GM21526 (cell line): ENCODE results near the gene RARG.
"Not testable (repeated sequence)": the region's sequence is repeated elsewhere in the genome, so short reads cannot be mapped to it uniquely, and the experiment has no call there.

ENCODE experiments used
- ATAC-seq: cut with Tn5 transposase; IDR thresholded peaks from one replicate; pipeline ENCODE4 v1.9.1; 2021; ENCODE audit warnings: moderate library complexity; ENCODE audit not compliant: unreplicated experiment, low FRiP score

RARG gene

DNA sequence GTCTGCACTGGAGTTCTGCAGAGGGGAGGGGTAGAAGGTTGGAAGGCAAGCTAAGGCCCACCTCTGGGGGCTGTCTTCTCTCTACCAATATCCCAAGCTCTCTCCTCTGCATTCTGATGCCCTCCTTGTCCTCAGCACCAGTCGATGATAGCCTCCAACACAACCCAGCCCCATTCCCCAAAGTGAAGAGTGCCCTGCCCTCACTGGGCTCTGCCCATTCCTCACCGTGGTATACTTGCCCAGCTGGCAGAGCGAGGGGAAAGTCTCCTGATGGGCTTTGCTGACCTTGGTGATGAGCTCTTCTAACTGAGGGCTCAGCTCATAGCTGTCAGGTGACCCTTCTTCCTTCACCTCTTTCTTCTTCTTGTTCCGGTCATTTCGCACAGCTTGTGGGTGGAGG, 17.8 kb downstream of the RARG start:
- ATAC-seq, result no peak

DNA sequence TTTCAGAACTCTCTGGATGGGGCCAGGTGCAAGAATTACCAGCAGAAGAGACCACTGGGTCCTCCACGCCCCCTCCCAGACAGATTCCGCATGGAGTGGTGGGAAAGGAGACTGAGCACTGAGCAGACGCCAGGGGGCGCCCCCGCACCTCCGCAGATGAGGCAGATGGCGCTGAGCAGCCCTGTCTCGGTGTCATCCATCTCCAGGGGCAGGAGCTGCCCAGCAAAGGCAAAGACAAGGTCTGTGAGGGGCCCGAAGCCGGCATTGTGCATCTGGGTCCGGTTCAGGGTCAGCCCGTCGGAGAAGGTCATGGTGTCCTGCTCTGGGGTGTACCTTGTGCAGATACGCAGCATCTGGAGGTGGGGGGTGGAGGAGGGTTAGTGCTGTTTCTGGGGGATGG, 18.7 kb downstream of the RARG start:
- no peak for ATAC-seq

DNA sequence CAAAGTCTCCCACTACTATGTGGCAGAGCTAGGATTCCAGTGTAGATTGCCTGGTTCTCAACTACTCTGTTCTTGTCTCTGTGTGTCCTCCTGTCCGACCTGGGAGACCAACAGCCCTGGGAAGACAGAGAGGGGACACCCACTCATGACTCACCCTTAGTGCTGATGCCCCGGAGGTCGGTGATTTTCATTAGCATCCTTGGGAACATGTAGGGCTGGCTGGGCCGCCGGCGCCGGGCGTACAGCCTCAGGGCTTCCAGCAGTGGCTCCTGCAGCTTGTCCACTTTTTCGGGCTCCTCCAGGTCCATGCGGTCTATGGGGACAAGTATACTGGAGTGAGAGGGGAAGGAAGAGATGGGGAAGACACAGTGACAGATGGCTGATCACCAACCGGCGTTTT, 19.1 kb downstream of the RARG start:
- no peak for ATAC-seq

DNA sequence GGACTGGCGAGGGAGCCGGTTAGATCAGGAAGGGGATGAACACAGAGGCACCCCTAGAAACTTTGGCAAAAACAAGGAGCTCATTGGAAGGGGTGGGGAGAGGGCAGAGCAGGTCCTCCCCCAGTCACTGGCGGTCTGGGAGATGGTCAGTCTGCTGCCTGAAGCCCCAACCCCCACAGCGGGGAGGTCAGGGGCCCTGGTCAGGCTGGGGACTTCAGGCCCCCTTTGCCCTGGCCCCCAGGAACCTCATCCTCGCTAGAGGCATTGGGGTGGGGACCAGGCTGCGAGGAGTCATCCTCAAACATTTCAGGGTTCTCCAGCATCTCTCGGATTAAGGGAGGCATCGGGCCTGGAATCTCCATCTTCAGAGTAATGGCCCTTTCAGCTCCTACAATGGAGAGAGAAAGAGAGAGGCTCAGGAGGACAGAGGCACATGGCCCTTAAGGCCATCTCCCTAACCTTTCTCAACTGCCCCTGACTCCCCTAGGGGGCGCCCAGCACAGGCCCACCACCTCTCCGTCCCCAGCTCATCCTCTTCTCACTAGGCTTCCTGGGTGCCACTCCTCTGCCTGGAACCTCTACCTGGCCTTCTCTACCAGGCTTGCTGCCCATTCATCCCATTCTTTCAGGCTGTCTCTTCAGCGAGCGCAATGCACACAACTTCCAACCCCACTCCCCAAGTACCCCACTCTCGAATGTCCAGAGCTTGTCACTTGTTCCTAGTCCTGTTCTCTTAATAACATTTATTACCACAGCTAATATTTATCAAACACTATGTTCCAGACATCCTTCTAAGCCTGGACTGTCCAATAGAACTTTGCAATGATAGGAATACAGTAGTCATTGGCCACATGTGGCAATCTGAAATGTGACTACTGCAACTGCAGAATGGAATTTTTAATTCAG, 20.3 kb downstream of the RARG start:
- ATAC-seq, result no peak

DNA sequence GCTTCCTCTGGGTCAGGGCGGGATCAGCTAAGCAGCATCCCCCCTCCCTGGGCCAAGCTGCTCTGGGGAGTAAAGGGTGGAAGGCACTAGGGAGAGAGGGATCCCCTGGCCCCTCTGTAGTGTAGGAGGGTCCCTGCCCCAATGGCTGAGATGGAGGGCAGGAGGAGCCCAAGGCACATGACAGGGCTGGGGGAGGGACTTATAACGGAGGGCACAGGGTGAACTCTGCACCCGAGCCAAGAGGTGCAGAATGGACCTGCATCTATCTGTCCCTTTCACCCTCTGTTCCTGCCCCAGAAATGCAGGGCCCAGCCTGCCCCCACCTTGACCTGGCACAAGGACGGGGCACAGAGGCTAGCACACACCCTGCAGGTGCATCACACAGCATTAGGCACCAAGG, 21.2 kb downstream of the RARG start:
- no peak for ATAC-seq

DNA sequence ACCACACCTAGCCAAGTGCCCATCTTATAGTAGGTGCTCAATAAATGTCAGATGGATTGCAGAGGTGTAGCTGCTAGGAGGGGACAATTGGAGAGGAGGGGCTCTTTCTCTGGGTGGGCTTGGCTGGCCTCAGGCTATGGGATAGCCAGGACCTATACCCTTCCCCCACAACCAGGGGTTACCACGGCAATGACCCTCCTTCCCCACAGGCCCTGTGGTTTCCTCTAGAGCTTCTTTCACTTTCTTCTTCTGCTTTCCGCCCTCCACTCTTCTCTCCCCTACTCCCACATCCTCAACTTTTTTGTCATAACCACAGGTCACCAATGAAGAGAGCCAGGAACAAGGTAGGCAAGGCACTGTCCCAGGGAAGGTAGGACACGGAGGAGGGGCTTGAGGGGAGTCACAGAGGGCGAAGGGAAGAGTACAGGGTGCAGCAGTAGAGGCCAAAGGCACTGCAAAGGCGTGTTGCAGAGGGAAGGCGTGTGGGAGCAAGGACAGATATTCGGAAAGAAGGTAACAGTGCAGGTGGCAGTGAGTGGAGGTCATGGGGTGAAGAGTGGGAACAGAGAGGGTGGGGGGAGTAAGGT, 23.0 kb downstream of the RARG start:
- ATAC-seq, result no peak

DNA sequence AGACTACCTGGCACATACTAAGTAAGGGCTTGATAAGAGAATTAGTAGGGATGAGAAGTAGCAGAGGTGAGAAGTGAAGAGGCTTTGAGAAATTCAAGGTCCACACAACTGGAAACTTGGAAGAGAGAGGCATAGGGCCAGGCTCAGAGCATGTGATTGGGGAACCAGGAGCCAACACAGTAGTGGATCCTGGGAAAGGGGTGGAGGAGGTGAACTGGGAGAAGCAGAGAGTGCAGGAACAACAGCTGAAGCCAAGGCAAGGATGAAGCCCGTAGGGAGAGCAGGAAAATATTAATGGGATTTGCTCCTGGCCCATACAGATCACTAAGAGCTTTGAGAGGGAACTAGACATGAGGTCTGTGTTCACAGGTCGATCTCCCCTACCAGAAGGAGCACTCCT, 23.6 kb downstream of the RARG start:
- no peak for ATAC-seq

DNA sequence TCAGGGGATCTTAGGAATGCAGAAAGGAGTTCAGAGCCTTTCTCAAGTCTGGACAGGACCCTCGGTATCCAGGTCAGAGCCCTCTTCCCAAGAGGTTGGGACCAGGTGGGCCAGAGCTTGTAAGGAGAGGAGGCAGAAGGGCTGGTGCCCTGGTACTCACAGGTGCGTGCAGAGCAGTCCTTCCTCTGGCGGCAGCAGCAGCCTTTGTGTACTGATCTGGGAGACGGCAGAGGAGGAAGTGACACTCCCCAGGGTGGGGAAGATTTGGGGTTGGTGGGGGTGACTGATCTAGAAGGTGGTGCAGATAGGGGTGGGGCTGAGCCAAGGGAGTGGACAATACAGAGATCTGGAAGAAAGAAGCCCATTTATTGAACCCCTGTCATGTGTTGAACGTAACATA, 25.0 kb downstream of the RARG start, which contains the start of gene ITGB7:
Gene ITGB7, minus strand, starts transcription at position 210 of the 400 bp plus-strand sequence. CDS start 6,808 bp downstream, outside the sequence.
- ATAC-seq, result peak; percentile 52

DNA sequence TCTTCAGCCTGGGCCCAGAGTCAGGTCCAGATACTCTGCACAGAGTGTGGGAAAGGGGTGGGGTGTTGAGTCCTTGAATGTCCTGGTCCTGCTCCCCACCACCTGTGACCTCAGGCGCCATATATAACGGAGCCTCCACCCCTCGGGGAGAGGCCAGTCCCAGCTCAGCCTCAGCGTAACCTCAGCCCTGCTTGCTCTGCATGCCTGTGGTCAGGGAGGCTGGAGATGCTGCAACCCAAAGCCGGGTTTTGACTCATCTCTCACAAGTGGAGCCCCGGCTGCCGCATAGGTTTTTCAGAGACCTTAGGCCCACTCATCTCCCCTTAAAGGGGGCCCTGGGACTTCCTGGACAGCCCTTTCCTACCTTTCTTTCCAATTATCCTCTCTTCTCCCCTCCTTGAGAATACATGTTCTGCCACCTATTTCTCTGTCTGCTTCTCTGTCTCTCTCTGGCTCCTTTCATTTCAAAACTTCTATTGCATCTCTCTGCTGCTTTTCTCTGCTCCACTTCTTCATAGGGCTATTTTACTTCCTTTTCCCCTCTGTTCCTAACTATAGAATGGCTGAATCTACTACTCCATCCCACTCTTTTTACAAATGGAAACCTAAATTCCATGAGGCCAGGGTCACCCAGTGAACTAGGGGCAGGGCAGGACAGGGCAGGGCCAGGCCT, 26.1 kb downstream of the RARG start:
- ATAC-seq, result peak; percentile 53

DNA sequence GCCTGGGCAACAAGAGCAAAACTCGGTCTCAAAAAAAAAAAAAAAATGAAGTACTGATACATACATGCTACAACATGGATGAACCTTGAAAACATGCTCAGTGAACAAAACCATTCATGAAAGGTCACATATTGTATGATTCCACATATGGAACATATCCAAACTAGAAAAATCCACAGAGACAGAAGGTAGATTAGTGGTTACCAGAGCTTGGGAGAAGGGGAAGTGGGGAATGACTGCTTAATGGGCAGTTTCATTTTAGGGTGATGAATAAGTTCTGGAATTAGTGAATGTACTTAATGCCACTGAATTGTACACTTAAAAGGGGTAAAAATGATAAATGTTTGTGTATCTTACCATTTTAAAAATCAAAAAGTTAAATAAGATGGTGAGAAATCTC, 27.7 kb downstream of the RARG start:
- ATAC-seq, result no peak

DNA sequence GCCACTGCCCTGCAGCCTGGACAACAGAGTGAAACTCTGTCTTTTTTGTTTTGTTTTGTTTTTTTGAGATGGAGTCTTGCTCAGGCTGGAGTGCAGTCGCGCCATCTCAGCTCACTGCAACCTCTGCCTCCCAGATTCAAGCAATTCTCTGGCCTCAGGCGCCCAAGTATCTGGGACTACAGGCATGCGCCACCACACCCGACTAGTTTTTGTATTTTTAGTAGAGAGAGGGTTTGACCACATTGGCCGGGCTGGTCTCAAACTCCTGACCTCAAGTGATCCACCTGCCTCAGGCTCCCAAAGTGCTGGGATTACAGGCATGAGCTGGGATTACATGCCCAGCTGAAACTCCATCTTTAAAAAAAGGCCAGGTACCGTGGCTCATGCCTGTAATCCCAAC, 29.7 kb downstream of the RARG start:
- ATAC-seq, result not testable (repeated sequence)

DNA sequence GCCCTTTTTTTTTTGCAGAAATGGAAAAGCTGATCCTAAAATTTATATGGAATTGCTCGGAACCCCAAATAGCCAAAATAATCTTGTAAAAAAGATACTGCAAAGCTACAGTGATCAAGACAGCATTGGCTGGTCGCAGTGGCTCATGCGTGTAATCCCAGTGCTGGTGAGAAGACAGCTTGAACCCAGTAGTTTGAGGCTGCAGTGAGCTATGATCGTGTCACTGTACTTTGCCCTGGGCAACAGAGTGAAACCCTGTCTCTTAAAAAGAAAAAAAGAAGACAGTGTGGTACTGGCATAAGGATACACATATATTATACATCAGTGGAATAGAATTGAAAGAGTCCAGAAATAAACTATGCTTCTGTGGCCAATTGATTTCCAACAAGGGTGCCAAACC, 30.4 kb downstream of the RARG start:
- ATAC-seq, result no peak

DNA sequence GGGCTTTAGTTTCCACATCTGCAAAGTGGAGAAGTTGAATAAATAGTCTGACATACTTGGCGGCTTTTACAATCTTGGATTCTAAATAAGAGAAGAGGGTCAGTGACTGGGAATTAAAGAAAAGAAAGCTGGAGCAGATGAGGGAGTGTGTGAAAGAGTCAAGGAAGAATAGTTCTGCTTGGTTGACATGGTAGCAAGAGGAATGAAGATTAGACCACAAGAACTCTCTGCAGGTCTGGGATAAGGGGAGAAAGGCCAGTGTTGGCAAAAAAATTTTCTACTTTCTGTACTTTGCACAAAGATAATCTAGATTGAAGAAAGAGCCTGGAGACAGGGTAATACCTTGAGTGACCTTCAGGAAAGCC, 30.9 kb downstream of the RARG start:
- no peak for ATAC-seq

DNA sequence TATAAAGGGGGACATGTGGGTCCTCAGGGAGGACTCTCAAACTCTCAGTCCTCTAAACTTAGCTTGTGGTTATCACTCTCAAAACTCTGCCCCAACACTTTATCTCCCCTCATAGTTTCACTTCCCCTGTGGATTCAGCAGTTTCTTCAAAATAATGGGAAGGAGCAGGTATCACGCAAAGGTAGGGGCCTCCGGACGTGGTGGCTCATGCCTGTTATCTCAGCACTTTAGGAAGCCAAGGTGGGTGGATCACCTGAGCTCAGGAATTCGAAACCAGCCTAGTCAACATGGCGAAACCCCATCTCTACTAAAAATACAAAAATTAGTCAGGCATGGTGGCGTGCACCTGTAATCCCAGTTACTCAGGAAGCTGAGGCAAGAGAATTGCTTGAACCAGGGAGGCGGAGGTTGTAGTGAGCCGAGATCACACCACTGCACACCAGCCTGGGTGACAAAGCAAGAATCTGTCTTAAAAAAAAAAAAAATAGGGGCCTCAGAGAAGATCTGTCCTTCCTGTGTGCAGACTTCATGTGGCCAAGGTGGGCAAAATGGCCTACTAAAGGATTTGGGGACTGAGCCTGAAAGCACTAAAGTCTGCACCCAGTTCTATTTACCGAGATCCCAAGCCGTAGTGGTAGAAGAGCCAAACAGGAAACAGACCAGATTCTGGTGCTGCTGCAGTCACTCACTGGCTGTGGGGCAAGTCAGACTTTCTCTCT, 31.4 kb downstream of the RARG start:
- peak; percentile 32 for ATAC-seq

DNA sequence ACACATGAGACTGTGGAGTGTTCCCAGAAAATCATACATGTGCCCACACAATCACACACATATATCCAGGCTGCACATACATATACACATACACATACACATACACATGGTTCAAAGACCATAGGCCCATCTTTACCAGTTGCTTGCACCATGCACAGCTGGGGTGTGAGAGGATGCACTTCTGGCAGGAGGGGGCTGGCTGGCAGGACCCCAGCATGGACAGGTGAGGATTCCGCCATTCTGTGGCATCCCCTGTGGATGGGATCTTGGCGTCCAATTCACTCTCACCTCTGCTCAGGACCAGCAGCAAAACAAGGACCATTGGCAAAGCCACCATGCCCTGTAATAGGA, 31.9 kb downstream of the RARG start:
- ATAC-seq, result peak; percentile 9

DNA sequence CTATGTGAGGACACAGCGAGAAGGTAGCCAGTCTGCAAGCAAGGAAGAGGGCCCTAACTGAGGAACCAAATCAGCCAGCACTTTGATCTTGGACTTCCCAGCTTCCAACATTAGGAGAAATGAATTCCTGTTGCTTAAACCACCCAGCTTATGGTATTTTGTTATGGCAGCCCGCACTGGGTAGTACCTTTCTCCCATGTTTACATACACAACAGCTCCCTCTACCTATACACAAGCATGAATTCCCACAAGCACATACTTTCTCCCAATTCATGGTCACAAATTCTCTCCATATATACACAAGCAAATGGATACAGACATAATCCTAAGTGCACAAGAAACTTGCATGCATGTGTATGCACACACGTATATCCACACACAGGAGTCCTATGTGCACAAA, 32.3 kb downstream of the RARG start:
- ATAC-seq, result no peak

DNA sequence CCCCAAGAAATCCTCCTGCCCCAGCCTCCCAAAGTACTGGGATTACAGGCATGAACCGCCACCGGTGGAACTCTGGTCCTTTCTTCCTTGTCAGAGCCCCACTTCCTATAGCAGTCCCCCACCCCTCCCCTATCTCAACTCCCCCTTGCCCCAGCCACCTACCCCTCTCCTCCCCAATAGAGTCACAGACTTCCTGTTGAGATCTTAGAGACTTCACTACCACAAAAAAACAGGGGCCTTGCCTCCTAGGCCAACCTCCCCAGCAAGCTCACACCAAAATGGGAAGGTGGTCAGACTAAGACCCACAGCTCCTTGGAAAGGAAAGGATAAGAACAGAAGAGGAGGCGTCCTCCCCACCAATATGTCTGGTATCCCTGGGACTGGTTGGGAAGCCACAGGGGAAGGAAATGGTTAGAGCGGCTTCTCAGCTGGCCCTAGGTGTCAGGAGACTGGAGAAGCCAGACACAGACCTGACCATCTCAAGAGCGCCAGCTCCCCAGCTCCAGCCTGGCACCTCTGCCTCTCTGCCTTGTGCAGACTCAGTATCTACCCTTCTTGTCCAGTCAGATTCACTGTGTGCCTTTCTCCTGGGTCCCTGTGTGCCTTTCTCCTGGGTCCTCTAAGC, 33.4 kb downstream of the RARG start:
- no peak for ATAC-seq

DNA sequence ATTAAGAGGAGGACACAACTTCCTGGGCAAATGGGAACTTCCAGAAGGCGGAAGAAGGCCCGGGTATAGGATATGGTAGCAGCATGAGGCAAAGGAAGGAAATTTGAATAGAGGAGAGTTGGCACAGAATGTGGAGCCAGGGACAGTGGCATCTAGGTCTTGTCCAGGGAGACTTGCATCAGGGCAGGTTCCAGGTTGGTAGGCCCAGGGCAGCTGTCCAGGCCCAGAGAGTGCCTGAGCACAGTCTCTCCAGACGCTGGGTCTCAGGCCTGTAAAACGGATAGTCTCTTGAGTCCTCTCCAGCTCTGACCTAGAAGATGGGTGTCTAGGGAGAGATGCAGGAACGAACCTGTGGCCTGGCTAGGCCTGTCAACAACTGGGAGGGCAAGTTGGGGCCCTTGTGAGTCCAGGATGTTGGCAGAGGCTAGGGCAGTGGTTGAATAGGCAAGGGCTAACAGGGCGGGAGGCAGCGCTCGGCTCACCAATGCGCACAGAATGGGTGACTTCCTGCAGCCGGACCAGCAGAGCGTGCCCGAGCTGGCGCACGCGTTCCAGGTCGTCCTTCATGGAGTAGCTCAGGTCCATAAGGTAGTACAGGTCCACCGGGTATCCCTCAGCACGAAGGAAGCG, 34.9 kb downstream of the RARG start:
- ATAC-seq, result no peak

DNA sequence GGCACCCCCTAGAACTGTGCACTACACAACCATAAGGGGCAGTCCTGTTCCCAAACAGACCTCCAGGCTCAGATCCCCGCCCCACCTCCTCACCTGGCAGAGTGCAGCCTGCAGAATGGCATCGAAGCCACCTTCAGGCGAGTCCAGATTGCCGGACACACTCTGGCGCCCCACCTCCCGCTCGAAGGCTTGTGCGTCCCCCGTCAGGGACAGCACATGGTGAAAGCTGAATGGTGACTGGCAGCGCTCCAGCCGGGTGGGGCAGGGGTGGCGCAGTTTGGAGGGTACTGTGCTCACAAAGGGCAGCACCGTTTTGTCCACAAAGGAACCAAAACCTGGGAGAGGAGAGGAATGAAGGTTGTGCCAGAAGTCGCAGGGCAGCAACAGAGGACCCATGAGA, 35.5 kb downstream of the RARG start:
- ATAC-seq, result no peak
